Testis (tissue), 2 donors: ENCODE results near the gene OPCML.

ENCODE experiments used
- CTCF ChIP-seq, 3 experiments: fragments of 450-650 bp in 2 of 3; fragments of 200-600 bp in 1 of 3; sonication (generic) in 1 of 3; IDR thresholded peaks; one replicate each; pipeline ENCODE4 v1.5.1; 2016 to 2019; ENCODE audit warnings: antibody characterized with exemption in 3 of 3, mild to moderate bottlenecking in 2 of 3, moderate library complexity in 1 of 3
- POLR2A ChIP-seq: fragments of 450-650 bp; IDR thresholded peaks from one replicate; pipeline ENCODE4 v1.6.1; 2017; ENCODE audit warnings: antibody characterized with exemption, mild to moderate bottlenecking, moderate library complexity

GRCh38 chr11:132639403-132639802 lies 892.9 kb downstream of the OPCML start:
- TF ChIP-seq CTCF (IDR thresholded peaks at IDR 0.05) (no peak), POLR2A (no peak)
